Keratinocyte (primary cell): ENCODE measurements around the gene CUBN. TPM values are rescaled to one million over a fixed set of nuclear protein-coding genes. Genes with fewer than 3 reads are reported as not detected.
A peak's percentile ranks its signal among the peaks of the same experiment; 100 is the strongest.

Experiments
- DNase-seq: peaks from one replicate; pipeline ENCODE4 v3.0.0-alpha.2; 2011; ENCODE audit warnings: low read depth, missing footprints, low spot score
- FAIRE-seq: peaks from 2 replicates; lab custom pipeline; 2011; peaks lifted over from hg19 to GRCh38; lab: Jason Lieb, UNC
- H2AFZ ChIP-seq: 2 replicates; pipeline ENCODE4 v1.6.0; 2012; ENCODE audit warnings: low read length, control low read depth, inconsistent platforms; ENCODE audit not compliant: control insufficient read depth
- H3K27ac ChIP-seq: 2 replicates; pipeline ENCODE4 v1.5.1; 2011; ENCODE audit warnings: low read length; ENCODE audit not compliant: control insufficient read depth, insufficient read depth
- H3K27me3 ChIP-seq: 3 replicates; pipeline ENCODE4 v1.6.0; 2011; ENCODE audit warnings: low read length; ENCODE audit not compliant: control insufficient read depth, insufficient read depth; ENCODE audit errors: extremely low read depth
- H3K36me3 ChIP-seq, 2 experiments: 2 replicates in 1 of 2; 3 replicates in 1 of 2; pipeline ENCODE4 v1.5.1; 2011; ENCODE audit warnings: low read length in 2 of 2, mild to moderate bottlenecking in 1 of 2; ENCODE audit not compliant: control insufficient read depth in 2 of 2, insufficient read depth in 2 of 2; ENCODE audit errors: extremely low read depth in 1 of 2
- H3K4me1 ChIP-seq: 3 replicates; pipeline ENCODE4 v1.5.1; 2011; ENCODE audit warnings: low read length; ENCODE audit not compliant: control insufficient read depth, insufficient read depth; ENCODE audit errors: extremely low read depth
- H3K4me2 ChIP-seq: 3 replicates; pipeline ENCODE4 v1.6.0; 2011; ENCODE audit warnings: low read depth, low read length; ENCODE audit not compliant: control insufficient read depth, insufficient read depth; ENCODE audit errors: extremely low read depth
- H3K4me3 ChIP-seq, 3 experiments: fragments of 200-600 bp in 1 of 3; sonication (generic) in 1 of 3; 2 replicates in 2 of 3; 3 replicates in 1 of 3; pipeline ENCODE4 v1.5.1; 2011 to 2016; ENCODE audit warnings: low read length in 3 of 3, mild to moderate bottlenecking in 3 of 3, control low read depth in 2 of 3, inconsistent platforms in 1 of 3, low read depth in 1 of 3, mixed read lengths in 1 of 3, mixed run types in 1 of 3, moderate library complexity in 1 of 3; ENCODE audit not compliant: control insufficient read depth in 2 of 3, insufficient read depth in 2 of 3; ENCODE audit errors: extremely low read depth in 1 of 3
- H3K79me2 ChIP-seq: 2 replicates; pipeline ENCODE4 v1.6.0; 2012; ENCODE audit warnings: low read length; ENCODE audit not compliant: control insufficient read depth, insufficient read depth
- H3K9ac ChIP-seq: 3 replicates; pipeline ENCODE4 v1.6.0; 2011; ENCODE audit warnings: low read length; ENCODE audit not compliant: control insufficient read depth, insufficient read depth; ENCODE audit errors: extremely low read depth
- H3K9me1 ChIP-seq: 3 replicates; pipeline ENCODE4 v1.6.0; 2011; ENCODE audit warnings: low read length; ENCODE audit not compliant: control insufficient read depth, insufficient read depth; ENCODE audit errors: extremely low read depth
- H3K9me3 ChIP-seq: 2 replicates; pipeline ENCODE4 v1.5.1; 2012; ENCODE audit warnings: low read depth, low read length; ENCODE audit not compliant: control insufficient read depth
- H4K20me1 ChIP-seq: 3 replicates; pipeline ENCODE4 v1.6.0; 2011; ENCODE audit warnings: low read length; ENCODE audit not compliant: control insufficient read depth, insufficient read depth; ENCODE audit errors: extremely low read depth
- CTCF ChIP-seq, 3 experiments: IDR thresholded peaks in 1 of 3; conservative IDR thresholded peaks in 1 of 3; optimal IDR thresholded peaks in 1 of 3; 2 replicates in 2 of 3; 3 replicates in 1 of 3; pipeline versions ENCODE3 to v1.5.1; 2011; ENCODE audit warnings: low read length in 3 of 3, mild to moderate bottlenecking in 3 of 3, moderate library complexity in 2 of 3, control low read depth in 1 of 3, inconsistent platforms in 1 of 3; ENCODE audit not compliant: insufficient read depth in 2 of 3; ENCODE audit errors: extremely low read depth in 1 of 3
- EZH2 ChIP-seq: IDR thresholded peaks from one replicate; pipeline ENCODE4 v1.6.1; 2012; ENCODE audit warnings: inconsistent platforms, mild to moderate bottlenecking, low read length, moderate library complexity
- dilution Hi-C: fragments of 300-500 bp; cut with MboI; formaldehyde crosslinking; loops from one replicate; pipeline ENCODE4 v1.7.0; 2020; ENCODE audit warnings: low sequenced_read_pairs; ENCODE audit not compliant: extremely low pct_ligation_motif_present
- polyA plus RNA-seq, 5 experiments: library from polyadenylated mRNA; depleted of rRNA in 3 of 5; stranded (reverse) in 3 of 5; stranded (forward) in 1 of 5; unstranded in 1 of 5; fragments of >200 nt; gene quantifications; 1 replicate in 1 of 5; 2 replicates in 3 of 5; 3 replicates in 1 of 5; pipeline versions ENCODE4 v1.2.1 to v1.2.3, GENCODE V29; 2011 to 2012; ENCODE audit warnings: missing spikeins in 2 of 5, low read depth in 1 of 5, low replicate concordance in 1 of 5

CUBN gene
- polyA plus RNA-seq, 1 donor (not counting 4 experiments of a cell fraction or from before 2014, with no cell fraction given), result 0.07 TPM

DNA sequence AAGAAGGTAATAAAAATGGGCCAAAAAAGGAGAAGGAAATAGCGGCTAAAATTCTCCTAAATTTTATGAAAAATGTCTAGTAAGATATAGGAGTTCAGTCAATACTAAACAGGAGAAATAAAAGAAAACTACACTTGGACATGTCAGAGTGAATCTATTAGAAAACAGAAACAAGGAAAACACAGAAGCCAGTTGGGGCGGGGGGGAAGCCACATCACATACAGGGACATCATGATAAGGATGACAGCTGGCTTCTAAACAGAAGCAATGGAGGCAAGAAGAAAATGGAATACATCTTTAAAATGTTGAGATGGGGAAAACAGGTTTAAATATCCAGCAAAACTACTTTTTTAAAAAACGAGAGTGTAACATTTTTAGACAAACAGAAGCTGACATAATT, 77.8 kb downstream of the CUBN start:
- Histone ChIP-seq H3K9me3 (no peaks in the 10 kb centered on the region), H3K79me2 (no peaks in the 10 kb centered on the region), H2AFZ (no peak overlapping the region), H4K20me1 (no peaks in the 10 kb centered on the region), H3K4me2 (no peak overlapping the region), H3K9ac (no peak overlapping the region), H3K4me3 (no peak overlapping the region), H3K9me1 (no peaks in the 10 kb centered on the region), H3K27me3 (no peaks in the 10 kb centered on the region), H3K27ac (no peak overlapping the region), H3K36me3 (no peaks in the 10 kb centered on the region), H3K4me1 (peaks cover 4% of the 10 kb centered on the region)
- DNase-seq (no peak), FAIRE-seq (no peak)
- TF ChIP-seq CTCF (optimal IDR thresholded peaks at IDR 0.05 in 1 of 3, IDR thresholded peaks at IDR 0.05 in 1 of 3, conservative IDR thresholded peaks at IDR 0.05 in 1 of 3; ENCODE audit: extremely low read depth in 1 of 3, insufficient read depth in 2 of 3, low read length in 3 of 3), result no peak
- TF ChIP-seq EZH2, result no peak
- dilution Hi-C loops, result no loop called here

DNA sequence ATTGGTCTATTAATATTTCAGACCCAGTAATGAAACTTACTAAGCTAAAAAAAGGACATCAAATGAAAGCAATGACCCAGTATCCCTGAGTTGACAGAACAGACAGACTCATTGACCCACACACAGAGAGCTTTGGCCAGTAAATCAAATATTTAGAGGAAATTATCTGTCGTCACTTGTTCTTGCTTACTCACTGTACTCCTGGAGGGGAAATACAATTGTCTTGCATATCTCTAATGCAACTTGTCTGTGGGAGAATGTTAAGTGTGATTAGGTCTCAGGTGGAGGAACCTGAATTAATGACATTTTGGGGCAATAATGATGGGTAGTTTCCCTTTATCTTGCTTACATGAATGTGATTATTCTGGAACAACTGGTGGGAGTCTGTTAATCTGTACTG, 80.4 kb downstream of the CUBN start:
- dilution Hi-C loops, result no loop called here
- DNase-seq, result no peak
- Histone ChIP-seq H3K4me1 (peaks cover 4% of the 10 kb centered on the region), H3K79me2 (no peaks in the 10 kb centered on the region), H3K9me3 (no peaks in the 10 kb centered on the region), H2AFZ (no peak overlapping the region), H3K27ac (no peak overlapping the region), H4K20me1 (no peaks in the 10 kb centered on the region), H3K9me1 (no peaks in the 10 kb centered on the region), H3K4me3 (no peak overlapping the region), H3K36me3 (no peaks in the 10 kb centered on the region), H3K9ac (no peak overlapping the region), H3K27me3 (no peaks in the 10 kb centered on the region), H3K4me2 (no peak overlapping the region)
- FAIRE-seq, result peak; percentile 79
- TF ChIP-seq EZH2, result no peak
- TF ChIP-seq CTCF (optimal IDR thresholded peaks at IDR 0.05 in 1 of 3, IDR thresholded peaks at IDR 0.05 in 1 of 3, conservative IDR thresholded peaks at IDR 0.05 in 1 of 3; ENCODE audit: extremely low read depth in 1 of 3, insufficient read depth in 2 of 3, low read length in 3 of 3), result no peak
